Liver (tissue), 9 donors: Measurements from ENCODE around the gene APEX1. TPM values are rescaled to one million over a fixed set of nuclear protein-coding genes. Genes with fewer than 3 reads are reported as not detected.

Experiments
- DNase-seq: peaks from one replicate; pipeline ENCODE4 v3.0.0-alpha.2; 2017; ENCODE audit warnings: low spot score
- H3K27ac ChIP-seq, 2 donors: one replicate each; pipeline ENCODE4 v1.7.0; 2013; ENCODE audit warnings: inconsistent platforms in 2 of 2, low read length in 2 of 2, control low read depth in 1 of 2, low read depth in 1 of 2, mild to moderate bottlenecking in 1 of 2
- H3K27me3 ChIP-seq, 4 donors: one replicate each; pipeline versions ENCODE4 v1.6.1 to v1.7.0; 2013; ENCODE audit warnings: low read length in 3 of 4, inconsistent platforms in 1 of 4, mild to moderate bottlenecking in 1 of 4, moderate library complexity in 1 of 4; ENCODE audit not compliant: control insufficient read depth in 4 of 4, insufficient read depth in 4 of 4
- H3K36me3 ChIP-seq, 4 donors: one replicate each; pipeline versions ENCODE4 v1.6.1 to v1.7.0; 2013; ENCODE audit warnings: low read length in 3 of 4, mild to moderate bottlenecking in 3 of 4, low read depth in 1 of 4, moderate library complexity in 1 of 4; ENCODE audit not compliant: control insufficient read depth in 4 of 4, insufficient read depth in 3 of 4
- H3K4me1 ChIP-seq, 4 donors: one replicate each; pipeline versions ENCODE4 v1.6.1 to v1.7.0; 2013; ENCODE audit warnings: low read length in 3 of 4, mild to moderate bottlenecking in 3 of 4, moderate library complexity in 1 of 4; ENCODE audit not compliant: control insufficient read depth in 4 of 4, insufficient read depth in 4 of 4
- H3K4me3 ChIP-seq, 3 donors: one replicate each; pipeline versions ENCODE4 v1.6.1 to v1.7.0; 2013; ENCODE audit warnings: low read length in 3 of 3, control low read depth in 1 of 3, low read depth in 1 of 3, mild to moderate bottlenecking in 1 of 3
- H3K9ac ChIP-seq, 2 donors: one replicate each; pipeline ENCODE4 v1.7.0; 2013; ENCODE audit warnings: low read length in 2 of 2, mild to moderate bottlenecking in 2 of 2, moderate library complexity in 2 of 2, control low read depth in 1 of 2, low read depth in 1 of 2
- H3K9me3 ChIP-seq, 4 donors: one replicate each; pipeline versions ENCODE4 v1.6.1 to v1.7.0; 2013; ENCODE audit warnings: low read length in 3 of 4; ENCODE audit not compliant: control insufficient read depth in 4 of 4
- EGR1 ChIP-seq, 2 donors: IDR thresholded peaks; 2 replicates each; pipeline ENCODE4 v1.6.1; 2016 to 2018; ENCODE audit warnings: antibody characterized with exemption in 2 of 2, low read depth in 2 of 2
- FOXA1 ChIP-seq: IDR thresholded peaks from 2 replicates; pipeline ENCODE4 v1.6.1; 2016; ENCODE audit warnings: antibody characterized with exemption
- FOXA2 ChIP-seq: IDR thresholded peaks from 2 replicates; pipeline ENCODE4 v1.6.1; 2016; ENCODE audit warnings: antibody characterized with exemption
- GABPA ChIP-seq, 2 donors: IDR thresholded peaks in 1 of 2; conservative IDR thresholded peaks in 1 of 2; 2 replicates each; pipeline ENCODE4 v1.6.1; 2016; ENCODE audit warnings: antibody characterized with exemption in 2 of 2, mild to moderate bottlenecking in 1 of 2, moderate library complexity in 1 of 2
- HNF4A ChIP-seq, 2 donors: conservative IDR thresholded peaks; 2 replicates each; pipeline ENCODE4 v1.6.1; 2016; ENCODE audit warnings: antibody characterized with exemption in 2 of 2, mild to moderate bottlenecking in 2 of 2
- HNF4G ChIP-seq: IDR thresholded peaks from 2 replicates; pipeline ENCODE4 v1.6.1; 2016; ENCODE audit warnings: antibody characterized with exemption
- JUND ChIP-seq, 2 donors: IDR thresholded peaks; 2 replicates each; pipeline ENCODE4 v1.6.1; 2016; ENCODE audit warnings: antibody characterized with exemption in 2 of 2
- NR2F2 ChIP-seq: IDR thresholded peaks from 2 replicates; pipeline ENCODE4 v1.6.1; 2016; ENCODE audit warnings: antibody characterized with exemption
- RAD21 ChIP-seq, 2 donors: IDR thresholded peaks; 2 replicates each; pipeline ENCODE4 v1.6.1; 2016; ENCODE audit warnings: antibody characterized with exemption in 2 of 2, mild to moderate bottlenecking in 2 of 2
- RXRA ChIP-seq, 2 donors: IDR thresholded peaks; 2 replicates each; pipeline ENCODE4 v1.6.1; 2017 to 2018; ENCODE audit warnings: antibody characterized with exemption in 2 of 2, mild to moderate bottlenecking in 1 of 2
- SP1 ChIP-seq: IDR thresholded peaks from 2 replicates; pipeline ENCODE4 v1.6.1; 2018; ENCODE audit warnings: antibody characterized with exemption, mild to moderate bottlenecking
- TAF1 ChIP-seq: conservative IDR thresholded peaks from 2 replicates; pipeline ENCODE4 v1.6.1; 2016; ENCODE audit warnings: antibody characterized with exemption, mild to moderate bottlenecking
- YY1 ChIP-seq: IDR thresholded peaks from 2 replicates; pipeline ENCODE4 v1.6.1; 2016; ENCODE audit warnings: antibody characterized with exemption, mild to moderate bottlenecking
- WGBS: extraction: QIAGEN DNeasy Blood & Tissue Kit; methylation state at CpG from one replicate; pipeline ENCODE4 v1.1.7; 2013; 5-methylcytosine and 5-hydroxymethylcytosine counted together
- polyA plus RNA-seq, 2 donors: library from polyadenylated mRNA; stranded (reverse) in 1 of 2; unstranded in 1 of 2; fragments of 200-250 nt in 1 of 2; fragments of >200 nt in 1 of 2; fragmentation: Nextera tagmentation in 1 of 2; extraction: Ambion mirVana in 1 of 2; gene quantifications; one replicate each; pipeline versions ENCODE4 v1.2.1 to v1.2.3, GENCODE V29; 2013 to 2015
- total RNA-seq, 2 donors: library from RNA; depleted of rRNA; stranded (reverse); fragments of >200 nt; gene quantifications; one replicate each; pipeline ENCODE4 v1.2.3, GENCODE V29; 2014
- TF ChIP-seq, protein P1 (sequence below): IDR thresholded peaks from 2 replicates; pipeline ENCODE4 v1.6.1; 2016; ENCODE audit warnings: antibody characterized with exemption
- TF ChIP-seq, protein P2 (sequence below): IDR thresholded peaks from 2 replicates; pipeline ENCODE4 v1.6.1; 2016; ENCODE audit warnings: antibody characterized with exemption, mild to moderate bottlenecking
- TF ChIP-seq, protein P3 (sequence below): IDR thresholded peaks from 2 replicates; pipeline ENCODE4 v1.6.1; 2016; ENCODE audit warnings: antibody characterized with exemption
- TF ChIP-seq, protein P4 (sequence below): IDR thresholded peaks from 2 replicates; pipeline ENCODE4 v1.6.1; 2016; ENCODE audit warnings: antibody characterized with exemption
- TF ChIP-seq, protein P5 (sequence below): fragments of 150-350 bp; IDR thresholded peaks from 2 replicates; pipeline ENCODE4 v1.5.1; 2017; ENCODE audit warnings: improper control_type of control experiment, low read depth, low read length; ENCODE audit not compliant: missing input control
- donor health status: healthy.
- donor health status: healthy.
- donor health status: healthy.
- donor health status: healthy.
- donor health status: healthy.

APEX1 gene
- total RNA-seq (10 to 100 TPM; 32.4 to 43.2 TPM), polyA plus RNA-seq (10 to 100 TPM; 50.3 to 64.5 TPM)

DNA sequence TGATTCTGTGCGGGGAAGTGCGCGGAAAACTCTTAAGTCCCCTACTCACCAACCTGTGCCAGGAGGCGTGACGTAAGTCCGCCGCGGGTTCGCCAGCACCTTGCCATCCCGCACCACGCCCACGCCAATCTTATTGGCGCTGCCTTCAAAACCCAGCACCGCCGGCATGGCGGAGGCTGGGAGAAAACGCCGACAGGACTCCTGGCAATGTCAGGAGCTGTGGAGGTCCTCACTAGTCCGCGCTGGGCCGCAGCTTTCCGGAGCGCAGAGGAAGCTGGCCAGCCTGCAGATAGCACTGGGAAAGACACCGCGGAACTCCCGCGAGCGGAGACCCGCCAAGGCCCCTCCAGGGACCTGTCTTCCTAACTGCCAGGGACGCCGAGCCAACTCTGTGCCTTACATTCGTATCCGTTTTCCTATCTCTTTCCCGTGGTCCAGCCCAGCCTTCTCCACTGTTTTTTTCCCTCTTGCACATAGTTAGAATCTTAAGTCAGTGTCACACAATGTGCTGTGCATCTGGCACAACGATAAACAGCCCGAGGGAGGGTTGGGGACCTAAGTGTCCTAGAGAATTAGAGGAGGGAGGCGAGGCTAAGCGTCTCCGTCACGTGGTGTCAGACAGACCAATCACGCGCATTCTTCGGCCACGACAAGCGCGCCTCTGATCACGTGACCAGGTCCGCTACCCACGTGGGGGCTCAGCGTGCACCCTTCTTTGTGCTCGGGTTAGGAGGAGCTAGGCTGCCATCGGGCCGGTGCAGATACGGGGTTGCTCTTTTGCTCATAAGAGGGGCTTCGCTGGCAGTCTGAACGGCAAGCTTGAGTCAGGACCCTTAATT lies at the start of gene APEX1, which contains the start of gene OSGEP:
Gene APEX1 (plus strand): TSS at position 711 of the 839 bp plus-strand sequence. CDS start 420 bp downstream, outside the sequence.
Gene OSGEP (minus strand): TSS at position 297 of the 839 bp plus-strand sequence. CDS start 129 bp downstream, at position 168.
- Histone ChIP-seq H3K36me3 (peaks cover 9 to 44% (median 38%) of the 10 kb centered on the region in 4 donors), H3K9ac (peak within 1 kb of the TSS; percentile 78 to 83), H3K27me3 (no peaks in the 10 kb centered on the region), H3K4me1 (peaks cover 4 to 24% (median 15%) of the 10 kb centered on the region in 4 donors), H3K27ac (peak within 1 kb of the TSS; percentile 61 to 87), H3K4me3 (peak within 1 kb of the TSS; percentile 82 to 87 (median 83)), H3K9me3 (no peaks in the 10 kb centered on the region)
- under 1% methylated on average over 56 of the region's 56 CpGs for WGBS
- DNase-seq, result peak; percentile 95
- TF ChIP-seq, protein P1, sequence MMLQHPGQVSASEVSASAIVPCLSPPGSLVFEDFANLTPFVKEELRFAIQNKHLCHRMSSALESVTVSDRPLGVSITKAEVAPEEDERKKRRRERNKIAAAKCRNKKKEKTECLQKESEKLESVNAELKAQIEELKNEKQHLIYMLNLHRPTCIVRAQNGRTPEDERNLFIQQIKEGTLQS, result peak; percentile 6
- TF ChIP-seq JUND (IDR thresholded peaks at IDR 0.05) (no peak), RXRA (IDR thresholded peaks at IDR 0.05) (no peak), GABPA (IDR thresholded peaks at IDR 0.05 in 1 of 2, conservative IDR thresholded peaks at IDR 0.05 in 1 of 2) (no peak), FOXA1 (no peak), YY1 (peak; percentile 65), NR2F2 (no peak), RAD21 (IDR thresholded peaks at IDR 0.05) (no peak), FOXA2 (no peak), TAF1 (peak; percentile 73), HNF4G (no peak), EGR1 (IDR thresholded peaks at IDR 0.05; ENCODE audit: low read depth in 2 of 2) (peak; percentile 57 to 87), SP1 (peak; percentile 76), HNF4A (conservative IDR thresholded peaks at IDR 0.05) (peak in 1 of 2 donors; percentile 11)
- TF ChIP-seq, protein P2, sequence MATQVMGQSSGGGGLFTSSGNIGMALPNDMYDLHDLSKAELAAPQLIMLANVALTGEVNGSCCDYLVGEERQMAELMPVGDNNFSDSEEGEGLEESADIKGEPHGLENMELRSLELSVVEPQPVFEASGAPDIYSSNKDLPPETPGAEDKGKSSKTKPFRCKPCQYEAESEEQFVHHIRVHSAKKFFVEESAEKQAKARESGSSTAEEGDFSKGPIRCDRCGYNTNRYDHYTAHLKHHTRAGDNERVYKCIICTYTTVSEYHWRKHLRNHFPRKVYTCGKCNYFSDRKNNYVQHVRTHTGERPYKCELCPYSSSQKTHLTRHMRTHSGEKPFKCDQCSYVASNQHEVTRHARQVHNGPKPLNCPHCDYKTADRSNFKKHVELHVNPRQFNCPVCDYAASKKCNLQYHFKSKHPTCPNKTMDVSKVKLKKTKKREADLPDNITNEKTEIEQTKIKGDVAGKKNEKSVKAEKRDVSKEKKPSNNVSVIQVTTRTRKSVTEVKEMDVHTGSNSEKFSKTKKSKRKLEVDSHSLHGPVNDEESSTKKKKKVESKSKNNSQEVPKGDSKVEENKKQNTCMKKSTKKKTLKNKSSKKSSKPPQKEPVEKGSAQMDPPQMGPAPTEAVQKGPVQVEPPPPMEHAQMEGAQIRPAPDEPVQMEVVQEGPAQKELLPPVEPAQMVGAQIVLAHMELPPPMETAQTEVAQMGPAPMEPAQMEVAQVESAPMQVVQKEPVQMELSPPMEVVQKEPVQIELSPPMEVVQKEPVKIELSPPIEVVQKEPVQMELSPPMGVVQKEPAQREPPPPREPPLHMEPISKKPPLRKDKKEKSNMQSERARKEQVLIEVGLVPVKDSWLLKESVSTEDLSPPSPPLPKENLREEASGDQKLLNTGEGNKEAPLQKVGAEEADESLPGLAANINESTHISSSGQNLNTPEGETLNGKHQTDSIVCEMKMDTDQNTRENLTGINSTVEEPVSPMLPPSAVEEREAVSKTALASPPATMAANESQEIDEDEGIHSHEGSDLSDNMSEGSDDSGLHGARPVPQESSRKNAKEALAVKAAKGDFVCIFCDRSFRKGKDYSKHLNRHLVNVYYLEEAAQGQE, result peak; percentile 66
- TF ChIP-seq, protein P3, sequence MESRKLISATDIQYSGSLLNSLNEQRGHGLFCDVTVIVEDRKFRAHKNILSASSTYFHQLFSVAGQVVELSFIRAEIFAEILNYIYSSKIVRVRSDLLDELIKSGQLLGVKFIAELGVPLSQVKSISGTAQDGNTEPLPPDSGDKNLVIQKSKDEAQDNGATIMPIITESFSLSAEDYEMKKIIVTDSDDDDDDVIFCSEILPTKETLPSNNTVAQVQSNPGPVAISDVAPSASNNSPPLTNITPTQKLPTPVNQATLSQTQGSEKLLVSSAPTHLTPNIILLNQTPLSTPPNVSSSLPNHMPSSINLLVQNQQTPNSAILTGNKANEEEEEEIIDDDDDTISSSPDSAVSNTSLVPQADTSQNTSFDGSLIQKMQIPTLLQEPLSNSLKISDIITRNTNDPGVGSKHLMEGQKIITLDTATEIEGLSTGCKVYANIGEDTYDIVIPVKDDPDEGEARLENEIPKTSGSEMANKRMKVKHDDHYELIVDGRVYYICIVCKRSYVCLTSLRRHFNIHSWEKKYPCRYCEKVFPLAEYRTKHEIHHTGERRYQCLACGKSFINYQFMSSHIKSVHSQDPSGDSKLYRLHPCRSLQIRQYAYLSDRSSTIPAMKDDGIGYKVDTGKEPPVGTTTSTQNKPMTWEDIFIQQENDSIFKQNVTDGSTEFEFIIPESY, result peak; percentile 97
- TF ChIP-seq, protein P4, sequence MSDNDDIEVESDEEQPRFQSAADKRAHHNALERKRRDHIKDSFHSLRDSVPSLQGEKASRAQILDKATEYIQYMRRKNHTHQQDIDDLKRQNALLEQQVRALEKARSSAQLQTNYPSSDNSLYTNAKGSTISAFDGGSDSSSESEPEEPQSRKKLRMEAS, result peak; percentile 87
- TF ChIP-seq, protein P5, sequence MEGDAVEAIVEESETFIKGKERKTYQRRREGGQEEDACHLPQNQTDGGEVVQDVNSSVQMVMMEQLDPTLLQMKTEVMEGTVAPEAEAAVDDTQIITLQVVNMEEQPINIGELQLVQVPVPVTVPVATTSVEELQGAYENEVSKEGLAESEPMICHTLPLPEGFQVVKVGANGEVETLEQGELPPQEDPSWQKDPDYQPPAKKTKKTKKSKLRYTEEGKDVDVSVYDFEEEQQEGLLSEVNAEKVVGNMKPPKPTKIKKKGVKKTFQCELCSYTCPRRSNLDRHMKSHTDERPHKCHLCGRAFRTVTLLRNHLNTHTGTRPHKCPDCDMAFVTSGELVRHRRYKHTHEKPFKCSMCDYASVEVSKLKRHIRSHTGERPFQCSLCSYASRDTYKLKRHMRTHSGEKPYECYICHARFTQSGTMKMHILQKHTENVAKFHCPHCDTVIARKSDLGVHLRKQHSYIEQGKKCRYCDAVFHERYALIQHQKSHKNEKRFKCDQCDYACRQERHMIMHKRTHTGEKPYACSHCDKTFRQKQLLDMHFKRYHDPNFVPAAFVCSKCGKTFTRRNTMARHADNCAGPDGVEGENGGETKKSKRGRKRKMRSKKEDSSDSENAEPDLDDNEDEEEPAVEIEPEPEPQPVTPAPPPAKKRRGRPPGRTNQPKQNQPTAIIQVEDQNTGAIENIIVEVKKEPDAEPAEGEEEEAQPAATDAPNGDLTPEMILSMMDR, result no peak
